Mammary epithelial cell (primary cell): ENCODE data around the gene BACH2.

Source experiments
- CTCF ChIP-seq, 2 donors: IDR thresholded peaks in 1 of 2; conservative IDR thresholded peaks in 1 of 2; 2 replicates each; pipeline ENCODE4 v1.5.1; 2011 to 2012; ENCODE audit warnings: inconsistent platforms in 2 of 2, low read length in 2 of 2, mild to moderate bottlenecking in 2 of 2, control low read depth in 1 of 2, low read depth in 1 of 2; ENCODE audit not compliant: insufficient read depth in 1 of 2; ENCODE audit errors: extremely low read depth in 1 of 2
- EZH2 ChIP-seq: IDR thresholded peaks from 2 replicates; pipeline ENCODE4 v1.6.1; 2012; ENCODE audit warnings: low read length, inconsistent platforms, borderline replicate concordance

- no peak for TF ChIP-seq CTCF (conservative IDR thresholded peaks at IDR 0.05 in 1 of 2, IDR thresholded peaks at IDR 0.05 in 1 of 2; ENCODE audit: extremely low read depth in 1 of 2, insufficient read depth in 1 of 2, low read depth in 1 of 2, low read length in 2 of 2)
- no peak for TF ChIP-seq EZH2
Observed at GRCh38 chr6:90005048-90005827, 291.4 kb downstream of the BACH2 start.
